ENCODE data around the gene KLF1.

The KLF1 gene

DNA sequence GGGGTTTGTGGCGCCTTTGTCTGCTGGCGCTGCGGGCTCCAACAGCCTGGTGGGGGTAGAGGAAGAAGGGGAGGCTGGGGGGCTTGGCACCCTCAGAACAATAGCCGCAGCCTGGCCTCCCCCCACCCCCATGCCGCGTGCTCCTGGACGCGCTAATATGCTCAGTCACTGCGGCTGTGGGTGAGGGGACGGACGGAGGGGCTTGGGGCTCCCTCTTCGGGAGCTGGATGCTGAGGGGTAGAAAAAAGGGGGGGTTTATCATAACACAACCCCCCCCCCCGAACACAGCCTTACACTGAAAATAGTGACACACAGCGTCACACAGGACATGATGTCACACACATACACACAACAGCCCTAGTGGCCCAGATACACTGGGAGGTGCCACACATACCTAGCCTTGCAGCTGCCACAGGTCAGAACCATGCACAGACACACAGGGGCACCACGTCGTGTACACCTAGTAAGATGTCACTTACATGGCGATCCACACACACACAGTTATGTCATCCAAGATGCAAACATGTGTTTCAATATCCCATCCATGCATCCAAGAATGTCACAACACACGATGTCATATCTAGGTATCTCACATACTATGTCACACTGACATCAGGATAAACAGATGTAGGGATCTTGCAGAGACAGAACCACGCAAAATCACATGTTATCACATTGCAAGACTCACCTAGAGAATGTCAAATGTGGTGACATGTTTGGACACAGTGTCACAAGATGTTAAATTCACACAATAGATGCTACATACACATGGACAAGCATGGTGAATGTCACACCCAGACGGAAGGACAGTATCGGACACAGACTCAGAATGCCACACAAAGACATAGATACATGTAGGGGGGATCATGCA is 47.9 kb downstream of the KLF1 start:
- Histone ChIP-seq H3K79me1 (ENCODE audit: low read length) (no peaks in the 10 kb centered on the region), H3K27me3 (ENCODE audit: insufficient read depth, low read length, poor library complexity) (no peaks in the 10 kb centered on the region), H2BK5ac (ENCODE audit: low read length) (no peak overlapping the region), H3K27ac (ENCODE audit: low read depth, low read length) (no peak overlapping the region), H2AK5ac (ENCODE audit: low read length) (no peak overlapping the region), H3K4me2 (ENCODE audit: low read length) (peak overlapping the region; percentile 3), H3K18ac (ENCODE audit: low read length) (no peak overlapping the region), H3K79me2 (ENCODE audit: control insufficient read depth, insufficient read depth, low read length) (no peaks in the 10 kb centered on the region), H3K23ac (ENCODE audit: low read length) (no peak overlapping the region), H4K5ac (ENCODE audit: low read length) (no peak overlapping the region), H3K4me3 (ENCODE audit: low read length) (peak overlapping the region; percentile 38), H2BK120ac (ENCODE audit: low read depth, low read length) (no peak overlapping the region), H3K56ac (ENCODE audit: low read length) (peak overlapping the region; percentile 20), H4K8ac (ENCODE audit: low read depth, low read length) (no peak overlapping the region), H3K4ac (ENCODE audit: low read depth, low read length) (peak overlapping the region; percentile 41), H2BK15ac (replicated peaks; ENCODE audit: low read depth) (no peak overlapping the region), H3K36me3 (ENCODE audit: control insufficient read depth, insufficient read depth, low read length) (no peaks in the 10 kb centered on the region), H3K9ac (ENCODE audit: low read length) (peak overlapping the region; percentile 26), H3K4me1 (ENCODE audit: control insufficient read depth, low read depth, low read length) (no peaks in the 10 kb centered on the region)
- no peak for DNase-seq
- no CpG with 5 or more reads among the region's 21 CpGs for WGBS (ENCODE audit: extremely low coverage, insufficient coverage, low lambda C conversion rate)

DNA sequence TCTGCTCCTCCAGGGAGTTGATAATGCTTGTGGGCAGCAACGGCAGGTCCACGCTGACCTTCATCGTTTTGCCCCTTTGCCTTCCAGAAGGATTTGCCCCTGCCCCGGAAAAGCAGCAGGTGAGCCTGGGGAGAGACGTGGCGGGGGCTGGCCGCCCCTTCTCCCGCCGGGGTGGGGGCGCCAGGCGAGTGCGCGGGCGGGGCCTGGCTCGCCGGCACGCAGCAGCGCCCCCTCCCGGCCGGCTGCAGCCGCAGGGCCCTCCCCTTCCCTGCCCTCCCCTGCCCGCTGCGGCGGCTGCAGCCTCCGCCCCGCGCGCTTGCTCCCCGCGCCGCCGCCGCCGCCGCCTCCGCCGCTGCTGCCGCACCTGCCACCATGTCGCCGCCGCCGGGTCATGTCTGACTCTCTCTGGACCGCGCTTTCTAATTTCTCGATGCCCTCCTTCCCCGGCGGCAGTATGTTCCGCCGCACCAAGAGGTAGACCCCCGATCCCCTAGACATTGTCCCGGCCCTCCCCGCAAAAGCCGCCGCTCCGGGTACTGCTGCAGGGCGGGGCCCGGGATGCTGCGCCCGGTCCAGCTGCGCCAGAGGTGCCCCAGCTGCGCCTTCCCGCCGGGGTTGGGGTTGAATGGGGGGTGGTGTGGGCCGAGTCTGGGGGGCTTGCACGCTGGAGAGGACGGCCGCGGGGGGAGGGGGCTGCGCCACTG is 48.7 kb downstream of the KLF1 start, which contains the start of gene MAST1:
Gene MAST1 (plus strand): TSS at position 334 of the 704 bp plus-strand sequence. CDS start 58 bp downstream, at position 392.
- no peaks in the 10 kb centered on the region for H3K79me2 ChIP-seq (ENCODE audit: control insufficient read depth, insufficient read depth, low read length)
- WGBS (ENCODE audit: extremely low coverage, insufficient coverage, low lambda C conversion rate), result no CpG with 5 or more reads among the region's 69 CpGs

DNA sequence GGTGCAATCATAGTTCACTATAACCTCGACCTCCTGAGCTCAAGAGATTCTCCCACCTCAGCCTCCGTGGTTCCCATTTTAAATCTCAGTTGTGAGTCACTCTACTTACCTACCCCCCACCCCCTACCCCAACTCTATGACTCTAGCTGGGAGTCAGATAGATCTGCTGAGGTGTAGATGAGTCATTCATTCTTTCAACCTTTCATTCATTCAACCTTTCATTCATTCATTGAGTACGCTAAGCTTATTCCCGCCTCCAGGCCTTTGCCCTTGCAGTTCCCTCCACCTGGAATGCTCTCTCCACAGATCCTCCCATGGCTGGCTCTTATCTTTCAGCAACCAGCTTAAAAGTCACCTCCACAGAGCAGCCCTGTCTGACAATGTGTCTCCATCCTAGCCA is 49.8 kb downstream of the KLF1 start:
- no peak overlapping the region for H4K5ac ChIP-seq (ENCODE audit: low read length)
- no peak overlapping the region for H3K9ac ChIP-seq (ENCODE audit: low read length)
- no peak overlapping the region for H4K8ac ChIP-seq (ENCODE audit: low read depth, low read length)
- H3K18ac ChIP-seq (ENCODE audit: low read length), result no peak overlapping the region
- H3K79me1 ChIP-seq (ENCODE audit: low read length), result no peaks in the 10 kb centered on the region
- peak; percentile 76 for DNase-seq
- no peak overlapping the region for H3K4ac ChIP-seq (ENCODE audit: low read depth, low read length)
- no peak overlapping the region for H3K4me2 ChIP-seq (ENCODE audit: low read length)
- WGBS (ENCODE audit: extremely low coverage, insufficient coverage, low lambda C conversion rate), result no CpG with 5 or more reads among the region's 4 CpGs
- no peaks in the 10 kb centered on the region for H3K36me3 ChIP-seq (ENCODE audit: control insufficient read depth, insufficient read depth, low read length)
- no peaks in the 10 kb centered on the region for H3K79me2 ChIP-seq (ENCODE audit: control insufficient read depth, insufficient read depth, low read length)
- H2BK15ac ChIP-seq (replicated peaks; ENCODE audit: low read depth), result no peak overlapping the region
- no peak overlapping the region for H3K4me3 ChIP-seq (ENCODE audit: low read length)
- no peaks in the 10 kb centered on the region for H3K27me3 ChIP-seq (ENCODE audit: insufficient read depth, low read length, poor library complexity)
- H3K4me1 ChIP-seq (ENCODE audit: control insufficient read depth, low read depth, low read length), result no peaks in the 10 kb centered on the region
- no peak overlapping the region for H2BK5ac ChIP-seq (ENCODE audit: low read length)
- no peak overlapping the region for H3K27ac ChIP-seq (ENCODE audit: low read depth, low read length)
- H3K56ac ChIP-seq (ENCODE audit: low read length), result no peak overlapping the region
- H2AK5ac ChIP-seq (ENCODE audit: low read length), result no peak overlapping the region
- no peak overlapping the region for H2BK120ac ChIP-seq (ENCODE audit: low read depth, low read length)
- no peak overlapping the region for H3K23ac ChIP-seq (ENCODE audit: low read length)

More for the DNA sequence above, 48.7 kb downstream of the KLF1 start, which contains the start of gene MAST1:
- no peaks in the 10 kb centered on the region for H3K36me3 ChIP-seq (ENCODE audit: control insufficient read depth, insufficient read depth, low read length)
- no peak within 1 kb of the TSS for H2AK5ac ChIP-seq (ENCODE audit: low read length)
- H3K4me3 ChIP-seq (ENCODE audit: low read length), result peak within 1 kb of the TSS; percentile 38
- H3K18ac ChIP-seq (ENCODE audit: low read length), result no peak within 1 kb of the TSS
- no peak within 1 kb of the TSS for H2BK120ac ChIP-seq (ENCODE audit: low read depth, low read length)
- H4K5ac ChIP-seq (ENCODE audit: low read length), result no peak within 1 kb of the TSS
- peak within 1 kb of the TSS; percentile 41 for H3K4ac ChIP-seq (ENCODE audit: low read depth, low read length)
- H3K23ac ChIP-seq (ENCODE audit: low read length), result no peak within 1 kb of the TSS
- peak within 1 kb of the TSS; percentile 69 for H3K56ac ChIP-seq (ENCODE audit: low read length)
- peak within 1 kb of the TSS; percentile 50 for H3K9ac ChIP-seq (ENCODE audit: low read length)
- H4K8ac ChIP-seq (ENCODE audit: low read depth, low read length), result no peak within 1 kb of the TSS
- H3K27me3 ChIP-seq (ENCODE audit: insufficient read depth, low read length, poor library complexity), result no peaks in the 10 kb centered on the region
- no peak within 1 kb of the TSS for H3K27ac ChIP-seq (ENCODE audit: low read depth, low read length)
- peak within 1 kb of the TSS; percentile 47 for H3K4me2 ChIP-seq (ENCODE audit: low read length)
- no peak within 1 kb of the TSS for H2BK5ac ChIP-seq (ENCODE audit: low read length)
- H3K79me1 ChIP-seq (ENCODE audit: low read length), result no peaks in the 10 kb centered on the region
- no peak within 1 kb of the TSS for H2BK15ac ChIP-seq (replicated peaks; ENCODE audit: low read depth)
- H3K4me1 ChIP-seq (ENCODE audit: control insufficient read depth, low read depth, low read length), result no peaks in the 10 kb centered on the region
- DNase-seq, result peak; percentile 66

DNA sequence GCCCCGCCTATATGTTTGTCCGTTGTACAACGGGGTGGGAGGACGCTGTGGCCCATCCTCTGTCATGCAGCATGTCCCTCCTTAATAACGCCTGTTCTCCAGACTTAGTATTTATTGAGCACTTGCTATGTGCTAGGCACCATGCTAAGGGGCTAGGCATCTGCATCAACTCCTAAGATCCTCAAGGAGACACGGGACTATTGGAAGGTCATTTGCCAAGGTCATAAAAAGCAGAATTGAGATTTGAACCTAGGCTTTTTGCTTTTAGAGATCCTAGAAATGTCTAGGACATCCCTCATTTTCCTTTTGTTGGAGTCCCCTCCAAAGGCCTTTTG is 50.5 kb downstream of the KLF1 start:
- H3K27me3 ChIP-seq (ENCODE audit: insufficient read depth, low read length, poor library complexity), result no peaks in the 10 kb centered on the region
- no CpG with 5 or more reads among the region's 6 CpGs for WGBS (ENCODE audit: extremely low coverage, insufficient coverage, low lambda C conversion rate)

DNA sequence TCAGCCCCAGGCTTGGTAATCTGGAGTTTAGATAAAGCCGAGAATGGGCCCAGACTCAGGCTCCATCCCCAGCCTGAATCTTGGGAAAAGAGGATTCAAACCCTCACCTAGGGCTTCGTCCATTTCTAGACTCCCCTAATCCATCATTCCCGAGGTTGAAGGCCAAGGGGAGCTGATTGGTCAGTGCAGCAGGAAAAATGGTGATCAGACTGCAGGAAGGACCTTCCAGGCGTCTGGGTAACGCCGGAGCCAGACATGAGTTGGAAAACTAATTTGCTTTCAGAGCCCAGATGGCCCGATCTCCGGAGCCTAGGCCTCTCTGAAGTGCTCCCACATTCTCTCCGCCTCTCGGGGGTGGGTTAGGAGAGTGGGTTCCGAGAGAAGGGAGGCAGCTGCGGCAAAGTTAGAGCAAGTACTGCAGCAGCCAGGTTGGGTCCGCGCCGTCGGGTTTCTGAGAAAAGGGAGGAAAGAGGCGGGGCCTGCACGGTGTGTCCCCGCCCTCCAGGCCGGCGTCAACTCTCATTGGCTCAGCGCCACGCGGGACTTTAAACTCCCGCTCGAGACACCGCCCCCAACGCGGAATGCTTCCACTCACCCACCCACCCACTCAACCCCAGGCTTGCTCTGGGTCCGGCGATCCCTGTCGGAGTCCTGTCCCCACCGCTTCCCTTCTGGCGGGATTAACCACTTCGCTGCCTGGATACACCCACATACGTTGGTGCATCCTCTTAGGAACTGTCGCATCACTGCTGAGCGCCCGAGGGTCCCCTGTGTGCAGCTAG is 51.8 kb downstream of the KLF1 start:
- Histone ChIP-seq H3K27me3 (ENCODE audit: insufficient read depth, low read length, poor library complexity) (no peaks in the 10 kb centered on the region), H3K27ac (ENCODE audit: low read depth, low read length) (no peak overlapping the region), H3K79me2 (ENCODE audit: control insufficient read depth, insufficient read depth, low read length) (no peaks in the 10 kb centered on the region), H3K18ac (ENCODE audit: low read length) (no peak overlapping the region), H2BK120ac (ENCODE audit: low read depth, low read length) (no peak overlapping the region), H3K36me3 (ENCODE audit: control insufficient read depth, insufficient read depth, low read length) (no peaks in the 10 kb centered on the region), H2BK5ac (ENCODE audit: low read length) (no peak overlapping the region), H3K4me1 (ENCODE audit: control insufficient read depth, low read depth, low read length) (no peaks in the 10 kb centered on the region), H3K4me2 (ENCODE audit: low read length) (no peak overlapping the region), H3K79me1 (ENCODE audit: low read length) (no peaks in the 10 kb centered on the region), H3K9ac (ENCODE audit: low read length) (no peak overlapping the region), H3K23ac (ENCODE audit: low read length) (no peak overlapping the region), H2AK5ac (ENCODE audit: low read length) (no peak overlapping the region), H4K8ac (ENCODE audit: low read depth, low read length) (no peak overlapping the region), H3K4ac (ENCODE audit: low read depth, low read length) (no peak overlapping the region), H3K4me3 (ENCODE audit: low read length) (no peak overlapping the region), H2BK15ac (replicated peaks; ENCODE audit: low read depth) (no peak overlapping the region), H4K5ac (ENCODE audit: low read length) (no peak overlapping the region), H3K56ac (ENCODE audit: low read length) (no peak overlapping the region)
- DNase-seq, result peak; percentile 52
- no CpG with 5 or more reads among the region's 39 CpGs for WGBS (ENCODE audit: extremely low coverage, insufficient coverage, low lambda C conversion rate)

More for the DNA sequence above, 50.5 kb downstream of the KLF1 start:
- H3K9ac ChIP-seq (ENCODE audit: low read length), result no peak overlapping the region
- H3K18ac ChIP-seq (ENCODE audit: low read length), result no peak overlapping the region
- H3K36me3 ChIP-seq (ENCODE audit: control insufficient read depth, insufficient read depth, low read length), result no peaks in the 10 kb centered on the region
- H3K79me1 ChIP-seq (ENCODE audit: low read length), result no peaks in the 10 kb centered on the region
- no peak overlapping the region for H3K23ac ChIP-seq (ENCODE audit: low read length)
- H2AK5ac ChIP-seq (ENCODE audit: low read length), result no peak overlapping the region
- H3K4me1 ChIP-seq (ENCODE audit: control insufficient read depth, low read depth, low read length), result no peaks in the 10 kb centered on the region
- no peak overlapping the region for H4K8ac ChIP-seq (ENCODE audit: low read depth, low read length)
- H3K4ac ChIP-seq (ENCODE audit: low read depth, low read length), result no peak overlapping the region
- H2BK120ac ChIP-seq (ENCODE audit: low read depth, low read length), result no peak overlapping the region
- no peak overlapping the region for H3K56ac ChIP-seq (ENCODE audit: low read length)
- H2BK15ac ChIP-seq (replicated peaks; ENCODE audit: low read depth), result no peak overlapping the region
- H2BK5ac ChIP-seq (ENCODE audit: low read length), result no peak overlapping the region
- H3K4me2 ChIP-seq (ENCODE audit: low read length), result no peak overlapping the region
- H3K79me2 ChIP-seq (ENCODE audit: control insufficient read depth, insufficient read depth, low read length), result no peaks in the 10 kb centered on the region
- no peak overlapping the region for H3K4me3 ChIP-seq (ENCODE audit: low read length)
- DNase-seq, result no peak
- no peak overlapping the region for H4K5ac ChIP-seq (ENCODE audit: low read length)
- H3K27ac ChIP-seq (ENCODE audit: low read depth, low read length), result no peak overlapping the region
